ENCODE results near the gene TIAM2. TPM values are rescaled to one million over a fixed set of nuclear protein-coding genes. Genes with fewer than 3 reads are reported as not detected.

Gene TIAM2
- total RNA-seq, 2 donors from 2014 or later = 5.1 to 6.7 TPM

DNA sequence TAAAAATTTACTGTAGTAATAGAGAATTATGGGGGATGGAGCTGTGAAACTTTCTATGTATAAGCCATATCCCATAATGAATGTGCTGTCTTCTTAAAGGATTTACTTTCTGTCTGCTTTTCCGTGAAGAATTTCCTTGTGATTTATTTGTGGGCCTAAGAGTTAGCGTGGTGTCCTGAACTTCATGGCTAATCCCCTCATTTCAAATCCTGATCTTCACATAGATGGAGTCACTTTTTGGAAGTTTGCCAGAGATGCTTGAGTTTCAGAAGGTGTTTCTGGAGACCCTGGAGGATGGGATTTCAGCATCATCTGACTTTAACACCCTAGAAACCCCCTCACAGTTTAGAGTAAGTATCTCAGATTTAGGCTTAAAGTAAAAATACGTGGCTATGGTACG lies 249.3 kb downstream of the TIAM2 start:
- DNase-seq = no peak
- Histone ChIP-seq H3K36me3 (no peaks in the 10 kb centered on the region), H3K4me3 (no peak overlapping the region), H3K27ac (no peak overlapping the region), H3K9me3 (no peaks in the 10 kb centered on the region), H3K9ac (ENCODE audit: low read depth in 2 of 2, low read length in 2 of 2) (no peak overlapping the region), H3K27me3 (no peaks in the 10 kb centered on the region), H3K4me1 (no peaks in the 10 kb centered on the region)
- TF ChIP-seq, protein P1, sequence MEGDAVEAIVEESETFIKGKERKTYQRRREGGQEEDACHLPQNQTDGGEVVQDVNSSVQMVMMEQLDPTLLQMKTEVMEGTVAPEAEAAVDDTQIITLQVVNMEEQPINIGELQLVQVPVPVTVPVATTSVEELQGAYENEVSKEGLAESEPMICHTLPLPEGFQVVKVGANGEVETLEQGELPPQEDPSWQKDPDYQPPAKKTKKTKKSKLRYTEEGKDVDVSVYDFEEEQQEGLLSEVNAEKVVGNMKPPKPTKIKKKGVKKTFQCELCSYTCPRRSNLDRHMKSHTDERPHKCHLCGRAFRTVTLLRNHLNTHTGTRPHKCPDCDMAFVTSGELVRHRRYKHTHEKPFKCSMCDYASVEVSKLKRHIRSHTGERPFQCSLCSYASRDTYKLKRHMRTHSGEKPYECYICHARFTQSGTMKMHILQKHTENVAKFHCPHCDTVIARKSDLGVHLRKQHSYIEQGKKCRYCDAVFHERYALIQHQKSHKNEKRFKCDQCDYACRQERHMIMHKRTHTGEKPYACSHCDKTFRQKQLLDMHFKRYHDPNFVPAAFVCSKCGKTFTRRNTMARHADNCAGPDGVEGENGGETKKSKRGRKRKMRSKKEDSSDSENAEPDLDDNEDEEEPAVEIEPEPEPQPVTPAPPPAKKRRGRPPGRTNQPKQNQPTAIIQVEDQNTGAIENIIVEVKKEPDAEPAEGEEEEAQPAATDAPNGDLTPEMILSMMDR (IDR thresholded peaks at IDR 0.05) = no peak
- intact Hi-C loops (cut with DNase I) = no loop called here

DNA sequence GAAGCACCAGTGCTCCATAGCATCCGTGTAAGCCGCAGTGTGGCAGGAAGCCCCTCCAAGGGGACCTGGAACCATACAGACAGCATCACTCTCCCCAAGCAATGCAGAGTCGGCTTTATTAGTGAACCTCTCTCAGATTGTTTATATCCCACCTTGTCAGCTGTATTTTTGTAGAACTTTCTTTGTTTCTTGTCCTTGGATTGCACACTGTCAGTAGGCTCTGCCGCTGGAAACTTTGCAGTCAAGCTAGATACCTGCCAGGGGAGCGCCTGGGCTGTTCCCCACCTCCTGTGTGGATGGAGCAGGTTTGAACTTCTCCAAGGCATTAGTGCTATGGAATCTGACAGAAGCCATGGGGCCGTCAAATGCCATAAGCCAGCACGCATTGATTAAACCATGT lies 250.1 kb downstream of the TIAM2 start:
- TF ChIP-seq, protein P1 (IDR thresholded peaks at IDR 0.05) = no peak
- Histone ChIP-seq H3K9ac (ENCODE audit: low read depth in 2 of 2, low read length in 2 of 2) (no peak overlapping the region), H3K36me3 (no peaks in the 10 kb centered on the region), H3K4me1 (no peaks in the 10 kb centered on the region), H3K27ac (no peak overlapping the region), H3K9me3 (no peaks in the 10 kb centered on the region), H3K27me3 (no peaks in the 10 kb centered on the region), H3K4me3 (no peak overlapping the region)
- intact Hi-C loops (cut with DNase I) = loop anchor here (5.0 kb wide), 2 partner anchors 63 to 318 kb away; no protein-coding TSS in a partner anchor
- no peak for DNase-seq

DNA sequence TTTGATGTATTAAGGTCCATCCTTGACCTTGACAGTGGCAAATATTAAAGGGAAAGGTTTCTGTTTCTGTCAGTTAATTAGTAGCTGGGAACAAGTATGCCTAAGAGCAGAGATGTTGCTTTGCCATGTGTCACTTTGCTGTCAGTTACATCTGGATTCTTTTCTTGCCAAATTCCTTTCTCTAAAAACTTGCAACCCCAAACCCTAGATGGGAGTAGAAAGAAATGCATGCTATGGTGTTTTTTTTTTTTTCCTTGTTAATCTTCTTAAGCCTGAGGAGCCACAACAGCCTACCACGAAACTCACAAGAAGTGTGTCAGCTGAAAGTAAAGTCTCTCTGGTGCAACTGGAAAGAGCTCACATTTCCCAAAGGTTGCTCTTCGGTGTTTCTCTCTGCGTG lies 250.7 kb downstream of the TIAM2 start:
- intact Hi-C loops (cut with DNase I) = loop anchor here (5.0 kb wide), 2 partner anchors 64 to 319 kb away; no protein-coding TSS in a partner anchor
- Histone ChIP-seq H3K4me1 (no peaks in the 10 kb centered on the region), H3K9ac (ENCODE audit: low read depth in 2 of 2, low read length in 2 of 2) (no peak overlapping the region), H3K4me3 (no peak overlapping the region), H3K36me3 (no peaks in the 10 kb centered on the region), H3K27me3 (no peaks in the 10 kb centered on the region), H3K27ac (no peak overlapping the region), H3K9me3 (no peaks in the 10 kb centered on the region)
- DNase-seq = no peak
- TF ChIP-seq, protein P1 (IDR thresholded peaks at IDR 0.05) = no peak

DNA sequence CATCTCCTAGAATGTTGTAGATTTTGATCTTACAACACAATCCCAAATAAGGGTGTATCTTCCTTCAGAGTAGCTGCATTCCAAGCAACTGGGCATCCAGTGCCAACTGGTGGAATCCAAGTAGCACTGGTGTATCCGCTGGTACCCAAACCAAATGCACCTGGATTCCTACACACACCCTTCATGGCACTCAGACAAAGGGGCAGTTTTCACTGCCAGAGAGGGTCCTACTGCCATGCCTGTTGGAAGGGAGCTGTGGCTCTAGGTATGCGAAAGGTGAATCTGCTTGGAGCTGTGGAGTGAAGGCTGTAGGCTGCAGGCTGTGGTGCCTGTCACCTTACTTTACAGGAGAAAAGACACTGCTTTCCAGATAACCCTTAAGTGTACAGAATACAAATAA lies 251.7 kb downstream of the TIAM2 start:
- H3K9ac ChIP-seq (ENCODE audit: low read depth in 2 of 2, low read length in 2 of 2) = no peak overlapping the region
- no peaks in the 10 kb centered on the region for H3K9me3 ChIP-seq
- TF ChIP-seq, protein P1 (IDR thresholded peaks at IDR 0.05) = no peak
- no peak overlapping the region for H3K27ac ChIP-seq
- no peaks in the 10 kb centered on the region for H3K27me3 ChIP-seq
- H3K36me3 ChIP-seq = no peaks in the 10 kb centered on the region
- intact Hi-C loops (cut with DNase I) = loop anchor here (5.0 kb wide), 2 partner anchors 65 to 320 kb away; no protein-coding TSS in a partner anchor
- no peak overlapping the region for H3K4me3 ChIP-seq
- H3K4me1 ChIP-seq = no peaks in the 10 kb centered on the region
- no peak for DNase-seq

DNA sequence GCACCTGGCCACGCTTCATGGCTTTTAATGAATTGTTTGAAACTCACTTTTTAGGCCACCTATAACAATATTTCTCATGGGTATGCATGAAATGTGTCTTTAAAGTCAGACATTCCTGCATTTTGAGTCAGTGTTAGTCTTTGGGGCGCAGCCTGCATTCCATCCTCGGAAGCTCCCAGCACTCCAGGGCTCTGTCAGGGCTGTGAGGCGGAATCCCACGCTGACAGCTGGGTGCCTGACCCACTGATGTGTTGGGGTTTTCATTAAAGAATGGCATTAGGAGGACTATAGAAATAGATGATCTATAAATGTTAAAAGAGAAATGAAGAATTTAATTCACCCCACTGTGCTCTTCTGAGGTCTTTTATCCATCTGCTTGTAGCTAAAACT lies 252.5 kb downstream of the TIAM2 start:
- intact Hi-C loops (cut with DNase I) = loop anchor here (5.0 kb wide), 2 partner anchors 65 to 320 kb away; no protein-coding TSS in a partner anchor

More for the DNA sequence above, 252.5 kb downstream of the TIAM2 start:
- H3K9ac ChIP-seq (ENCODE audit: low read depth in 2 of 2, low read length in 2 of 2) = no peak overlapping the region
- H3K36me3 ChIP-seq = no peaks in the 10 kb centered on the region
- TF ChIP-seq, protein P1 (IDR thresholded peaks at IDR 0.05) = no peak
- H3K4me1 ChIP-seq = no peaks in the 10 kb centered on the region
- DNase-seq = no peak
- no peak overlapping the region for H3K4me3 ChIP-seq
- no peaks in the 10 kb centered on the region for H3K27me3 ChIP-seq
- no peak overlapping the region for H3K27ac ChIP-seq
- no peaks in the 10 kb centered on the region for H3K9me3 ChIP-seq
